NB4 (cell line): ENCODE measurements around the gene PSTPIP2.
"Not testable (repeated sequence)": the region's sequence is repeated elsewhere in the genome, so short reads cannot be mapped to it uniquely, and the experiment has no call there.

Experiments used
- DNase-seq: peaks from one replicate; pipeline ENCODE4 v3.0.0; 2010; ENCODE audit warnings: low read depth
- H3K4me3 ChIP-seq: one replicate; pipeline ENCODE4 v1.5.1; 2011; ENCODE audit warnings: mild to moderate bottlenecking, low read depth, low read length, moderate library complexity
- CTCF ChIP-seq: IDR thresholded peaks from one replicate; pipeline ENCODE4 v1.5.1; 2012; ENCODE audit warnings: low read depth, low read length
- MYC ChIP-seq: IDR thresholded peaks from 2 replicates; pipeline ENCODE4 v1.6.1; 2011; ENCODE audit warnings: low read depth, low read length
- POLR2A ChIP-seq: IDR thresholded peaks from 2 replicates; pipeline ENCODE4 v1.6.1; 2011; ENCODE audit warnings: mild to moderate bottlenecking; ENCODE audit not compliant: insufficient read length; ENCODE audit errors: extremely low read depth
- TF ChIP-seq, protein P1 (sequence below): IDR thresholded peaks from 2 replicates; pipeline ENCODE4 v1.6.1; 2011; ENCODE audit warnings: low read depth, low read length

The PSTPIP2 gene

GRCh38 chr18:45976566-45976965, 95.5 kb downstream of the PSTPIP2 start:
- TF ChIP-seq MYC (no peak), CTCF (no peak), POLR2A (no peak)
- TF ChIP-seq, protein P1, sequence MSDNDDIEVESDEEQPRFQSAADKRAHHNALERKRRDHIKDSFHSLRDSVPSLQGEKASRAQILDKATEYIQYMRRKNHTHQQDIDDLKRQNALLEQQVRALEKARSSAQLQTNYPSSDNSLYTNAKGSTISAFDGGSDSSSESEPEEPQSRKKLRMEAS: no peak
- H3K4me3 ChIP-seq: no peak overlapping the region
- DNase-seq: no peak

GRCh38 chr18:45974088-45974536, 97.9 kb downstream of the PSTPIP2 start:
- H3K4me3 ChIP-seq: no peak overlapping the region
- TF ChIP-seq POLR2A (no peak), MYC (no peak), CTCF (peak; percentile 69)
- TF ChIP-seq, protein P1: no peak
- DNase-seq: peak; percentile 86

DNA sequence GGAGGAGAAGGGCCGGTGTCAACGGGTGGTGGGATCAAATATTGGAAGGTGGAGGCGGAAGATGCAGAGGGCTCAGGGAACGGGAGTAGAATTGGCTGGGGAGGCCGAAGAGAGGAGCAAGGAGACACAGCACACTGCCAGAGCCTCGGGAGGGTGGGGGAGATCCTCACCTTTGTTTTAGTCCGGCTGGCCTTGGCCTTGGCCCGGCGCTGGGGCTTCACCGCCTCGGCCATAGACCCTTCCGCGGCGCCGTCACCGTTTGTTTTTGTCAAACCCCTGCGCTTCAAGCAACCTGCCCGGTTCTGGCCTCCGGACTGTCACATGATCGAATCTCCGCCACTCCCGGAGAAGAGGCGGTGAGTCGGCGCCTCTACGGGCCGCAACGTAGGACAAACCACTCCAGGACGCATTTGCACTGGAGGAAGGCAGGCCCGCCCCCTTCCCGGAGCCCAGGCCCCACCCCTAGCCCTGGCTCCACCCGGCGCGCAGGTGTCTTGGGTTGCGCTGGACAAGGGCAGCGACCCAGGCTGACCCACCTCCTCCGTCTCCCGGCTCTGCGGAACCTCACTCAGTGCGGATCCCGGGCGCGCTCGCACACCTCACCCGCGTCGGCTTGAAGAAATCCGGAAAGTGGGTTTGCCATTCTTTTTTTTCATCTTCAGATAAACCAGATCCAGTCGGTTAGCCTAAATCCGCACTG, 104.9 kb downstream of the PSTPIP2 start, which contains the start of gene EPG5:
Gene EPG5 (minus strand): TSS at position 323 of the 700 bp plus-strand sequence. CDS start 90 bp downstream, at position 233.
- no peak; the same call in 1 of the 2 replicates for TF ChIP-seq MYC
- peak; percentile 28 for TF ChIP-seq POLR2A
- no peak for TF ChIP-seq CTCF
- TF ChIP-seq, protein P1: peak; percentile 34; the same call in 1 of the 2 replicates
- DNase-seq: peak; percentile 95
- peak within 1 kb of the TSS; percentile 97 for H3K4me3 ChIP-seq

DNA sequence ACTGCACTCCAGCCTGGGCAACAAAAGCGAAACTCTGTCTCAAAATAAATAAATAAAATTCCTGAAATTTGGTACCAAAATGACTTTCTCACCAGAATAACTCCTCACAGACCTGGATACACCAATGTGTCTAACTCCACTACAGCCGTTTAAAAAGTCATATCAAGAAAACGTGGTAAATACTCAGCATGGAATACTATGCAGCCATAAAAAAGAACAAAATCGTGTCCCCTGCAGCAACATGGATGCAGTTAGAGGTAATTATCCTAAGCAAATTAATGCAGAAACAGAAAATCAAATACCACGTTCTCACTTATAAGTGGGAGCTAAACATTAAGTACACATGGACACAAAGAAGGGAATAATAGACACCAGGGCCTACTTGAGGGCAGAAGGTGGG, 107.1 kb downstream of the PSTPIP2 start:
- H3K4me3 ChIP-seq, DNase-seq: not testable (repeated sequence)

DNA sequence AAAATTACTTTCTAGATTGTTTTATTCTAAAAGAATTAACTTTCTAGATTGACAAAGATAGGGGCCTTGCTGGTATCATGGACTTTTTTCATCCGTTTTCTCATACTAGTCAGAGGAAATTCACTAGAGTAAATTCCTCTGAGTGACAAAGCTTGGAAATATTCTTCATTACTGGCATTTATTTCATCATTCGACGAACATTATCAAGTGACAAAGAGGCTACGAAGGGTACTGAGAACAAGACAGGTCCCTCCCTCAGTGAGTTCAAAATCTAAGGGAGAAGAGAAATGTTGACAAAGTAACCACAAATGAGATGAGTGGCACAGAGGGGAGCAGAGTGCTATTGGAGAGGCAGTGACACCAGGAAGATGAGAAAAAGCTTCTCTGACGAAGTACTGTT, 109.2 kb downstream of the PSTPIP2 start:
- TF ChIP-seq, protein P1: no peak
- no peak for TF ChIP-seq CTCF
- TF ChIP-seq MYC: no peak
- TF ChIP-seq POLR2A: no peak
- no peak overlapping the region for H3K4me3 ChIP-seq
- DNase-seq: no peak

GRCh38 chr18:45962461-45962860, 109.6 kb downstream of the PSTPIP2 start:
- peak; percentile 4 for DNase-seq
- no peak overlapping the region for H3K4me3 ChIP-seq
- TF ChIP-seq CTCF: no peak
- no peak for TF ChIP-seq MYC
- no peak for TF ChIP-seq POLR2A
- TF ChIP-seq, protein P1: no peak

DNA sequence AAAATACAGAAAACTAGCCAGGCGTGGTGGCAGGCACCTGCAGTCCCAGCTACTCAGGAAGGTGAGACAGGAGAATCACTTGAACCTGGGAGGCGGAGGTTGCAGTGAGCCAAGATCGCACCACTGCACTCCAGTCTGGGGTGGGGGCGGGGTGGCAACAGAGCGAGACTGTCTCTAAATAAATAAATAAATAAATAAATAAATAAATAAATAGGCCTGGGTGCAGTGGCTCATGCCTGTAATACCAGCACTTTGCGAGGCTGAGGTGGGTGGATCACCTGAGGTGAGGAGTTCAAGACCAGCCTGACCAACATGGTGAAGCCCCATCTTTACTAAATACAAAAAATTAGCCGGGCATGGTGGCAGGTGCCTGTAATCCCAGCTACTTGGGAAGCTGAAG, 112.6 kb downstream of the PSTPIP2 start:
- not testable (repeated sequence) for DNase-seq, H3K4me3 ChIP-seq
